K562 (cell line): ENCODE measurements around the gene TMEM72. TPM values are rescaled to one million over a fixed set of nuclear protein-coding genes. Genes with fewer than 3 reads are reported as not detected.

Experiments
- AFF4 ChIP-seq: sonication (generic); formaldehyde crosslinking; IDR thresholded peaks from 2 replicates; pipeline ENCODE4 v1.8.0; 2023; ENCODE audit warnings: mild to moderate bottlenecking, missing genetic modification reagents
- DMBX1 ChIP-seq: fragments of 250-450 bp; sonication (Bioruptor Pico); IDR thresholded peaks from 2 replicates; pipeline ENCODE4 v1.8.0; 2022; ENCODE audit warnings: inconsistent platforms, mild to moderate bottlenecking, moderate library complexity, borderline replicate concordance
- FUS ChIP-seq: fragments of 200-400 bp; formaldehyde crosslinking; optimal IDR thresholded peaks from 2 replicates; pipeline ENCODE3; 2017; ENCODE audit warnings: low read depth, low read length
- KAT7 ChIP-seq: sonication (generic); formaldehyde crosslinking; IDR thresholded peaks from 2 replicates; pipeline ENCODE4 v1.8.0; 2022; ENCODE audit warnings: missing genetic modification reagents, mild to moderate bottlenecking, borderline replicate concordance
- L3MBTL2 ChIP-seq: fragments of 450-650 bp; IDR thresholded peaks from 2 replicates; pipeline ENCODE4 v1.6.1; 2016; ENCODE audit warnings: mild to moderate bottlenecking, moderate library complexity
- MTA3 ChIP-seq: fragments of 450-650 bp; formaldehyde crosslinking; IDR thresholded peaks from 2 replicates; pipeline ENCODE4 v1.6.1; 2017; ENCODE audit warnings: mild to moderate bottlenecking, borderline replicate concordance
- NR2C1 ChIP-seq, 2 experiments: fragments of 450-650 bp; IDR thresholded peaks; 2 replicates each; pipeline ENCODE4 v1.6.1; 2017; ENCODE audit warnings: mild to moderate bottlenecking in 2 of 2, antibody characterized with exemption in 1 of 2, inconsistent platforms in 1 of 2, missing compliant biosample characterization in 1 of 2, missing genetic modification characterization in 1 of 2
- SMC3 ChIP-seq: conservative IDR thresholded peaks from 2 replicates; pipeline ENCODE4 v1.6.1; 2011; ENCODE audit warnings: low read depth, low read length, improper control_type of control experiment; ENCODE audit not compliant: insufficient read depth
- ZBTB40 ChIP-seq, 2 experiments: fragments of 450-650 bp in 1 of 2; sonication (generic) in 1 of 2; formaldehyde crosslinking in 1 of 2; IDR thresholded peaks; 2 replicates each; pipeline versions ENCODE4 v1.7.1 to v1.9.0; 2016 to 2022; ENCODE audit warnings: inconsistent platforms in 1 of 2, mild to moderate bottlenecking in 1 of 2, missing genetic modification reagents in 1 of 2
- ZBTB5 ChIP-seq: fragments of 450-650 bp; IDR thresholded peaks from 2 replicates; pipeline ENCODE4 v1.6.1; 2017; ENCODE audit warnings: antibody characterized with exemption
- ZEB2 ChIP-seq: fragments of 450-650 bp; IDR thresholded peaks from 2 replicates; pipeline ENCODE4 v1.6.1; 2016
- polyA plus RNA-seq, 8 experiments: library from polyadenylated mRNA; depleted of rRNA in 4 of 8; stranded (reverse) in 5 of 8; unstranded in 3 of 8; fragments of >200 nt; fragmentation: Nextera tagmentation in 2 of 8; fragmentation: Illumina TruSeq in 1 of 8; extraction: Ambion mirVana in 2 of 8; extraction: Trizol in 1 of 8; gene quantifications; 2 replicates each; pipeline versions ENCODE4 v1.2.1 to v1.2.3, GENCODE V29; 2011 to 2014; ENCODE audit warnings: inconsistent platforms in 1 of 8, missing spikeins in 1 of 8
- total RNA-seq, 7 experiments: library from RNA; depleted of rRNA in 6 of 7; stranded (reverse); fragments of >200 nt in 6 of 7; fragmentation: Illumina TruSeq in 2 of 7; extraction: Trizol in 2 of 7; gene quantifications; 2 replicates each; pipeline versions ENCODE4 v1.2.1 to v1.2.3, GENCODE V29; 2011 to 2021; ENCODE audit warnings: low replicate concordance in 1 of 7

Gene TMEM72
- total and polyA plus RNA-seq, 9 of the 15 experiments (the other 6 are each of a cell fraction or from before 2014, with no cell fraction given): not detected

GRCh38 chr10:44974628-44975430 is 63.7 kb downstream of the TMEM72 start (continued):
- TF ChIP-seq KAT7 (CRISPR knock-in tag) (no peak), L3MBTL2 (peak; percentile 44; the same call in 1 of the 2 replicates), ZBTB40 (IDR thresholded peaks at IDR 0.05) (peak; percentile 49; the same call in 1 of the 2 replicates), ZBTB40 (CRISPR knock-in tag; IDR thresholded peaks at IDR 0.05) (no peak), ZBTB5 (no peak), FUS (no peak), SMC3 (peak; percentile 82), ZEB2 (no peak), MTA3 (0 out of 2 replicates have a peak, but pooled peaks have one; percentile 30), NR2C1 (IDR thresholded peaks at IDR 0.05) (no peak), NR2C1 (tag; IDR thresholded peaks at IDR 0.05) (no peak), DMBX1 (CRISPR knock-in tag) (no peak), AFF4 (no peak)
